PFSK-1 (cell line): ENCODE measurements around the gene TMEM229A.

Experiments
- FOXP2 ChIP-seq: optimal IDR thresholded peaks from 2 replicates; pipeline ENCODE3; 2011; ENCODE audit warnings: borderline replicate concordance, control low read depth, inconsistent platforms; ENCODE audit not compliant: insufficient read depth; ENCODE audit errors: extremely low read length, extremely low read depth
- POLR2AphosphoS5 ChIP-seq: IDR thresholded peaks from 2 replicates; pipeline ENCODE4 v1.6.1; 2012; ENCODE audit warnings: low read depth, mild to moderate bottlenecking, control low read depth, low read length, moderate library complexity
- REST ChIP-seq, 2 experiments: IDR thresholded peaks; 2 replicates each; pipeline versions ENCODE4 v1.6.1 to v1.8.0; 2011 to 2012; ENCODE audit warnings: low read depth in 2 of 2, low read length in 2 of 2, control low read depth in 1 of 2, inconsistent platforms in 1 of 2, mild to moderate bottlenecking in 1 of 2, moderate library complexity in 1 of 2; ENCODE audit not compliant: insufficient read depth in 1 of 2
- SIN3A ChIP-seq: IDR thresholded peaks from 2 replicates; pipeline ENCODE4 v1.6.1; 2012; ENCODE audit warnings: mild to moderate bottlenecking, low read length, moderate library complexity, borderline replicate concordance; ENCODE audit not compliant: insufficient read depth
- TAF1 ChIP-seq: IDR thresholded peaks from 2 replicates; pipeline ENCODE4 v1.6.1; 2012; ENCODE audit warnings: low read length, control low read depth, borderline replicate concordance; ENCODE audit not compliant: insufficient read depth

Gene TMEM229A

GRCh38 chr7:123995617-123996326, 37.1 kb downstream of the TMEM229A start:
- TF ChIP-seq FOXP2 (no peak), POLR2AphosphoS5 (no peak), REST (IDR thresholded peaks at IDR 0.05; ENCODE audit: insufficient read depth in 1 of 2, low read depth in 2 of 2, low read length in 2 of 2) (no peak), SIN3A (no peak), TAF1 (no peak)

DNA sequence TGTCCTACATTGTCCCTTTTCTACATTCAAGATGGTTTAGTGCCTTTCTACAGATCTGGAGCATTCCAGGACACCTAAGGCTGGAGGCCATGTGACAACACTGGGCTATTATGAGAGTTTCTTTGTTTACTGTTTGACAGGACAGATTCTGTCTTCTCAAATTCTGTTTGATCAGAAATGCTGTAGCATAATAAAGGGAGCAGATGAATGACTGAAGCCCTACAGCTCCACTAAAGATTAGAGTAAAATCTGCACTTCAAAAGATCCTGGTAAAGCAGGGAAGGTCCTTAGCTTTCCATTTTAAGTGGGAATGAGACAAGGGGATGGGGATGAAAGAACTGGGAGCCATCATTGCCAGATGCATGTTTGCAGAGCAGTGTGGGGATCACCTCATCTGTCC, 38.4 kb downstream of the TMEM229A start:
- no peak for TF ChIP-seq REST (IDR thresholded peaks at IDR 0.05; ENCODE audit: insufficient read depth in 1 of 2, low read depth in 2 of 2, low read length in 2 of 2)
- no peak for TF ChIP-seq FOXP2
- no peak for TF ChIP-seq POLR2AphosphoS5
- TF ChIP-seq SIN3A: no peak
- no peak for TF ChIP-seq TAF1

- TF ChIP-seq SIN3A: no peak
- TF ChIP-seq FOXP2: no peak
- no peak for TF ChIP-seq REST (IDR thresholded peaks at IDR 0.05; ENCODE audit: insufficient read depth in 1 of 2, low read depth in 2 of 2, low read length in 2 of 2)
- TF ChIP-seq TAF1: no peak
- no peak for TF ChIP-seq POLR2AphosphoS5
These were observed 38.9 kb downstream of the TMEM229A start for GRCh38 chr7:123993996-123994395.

DNA sequence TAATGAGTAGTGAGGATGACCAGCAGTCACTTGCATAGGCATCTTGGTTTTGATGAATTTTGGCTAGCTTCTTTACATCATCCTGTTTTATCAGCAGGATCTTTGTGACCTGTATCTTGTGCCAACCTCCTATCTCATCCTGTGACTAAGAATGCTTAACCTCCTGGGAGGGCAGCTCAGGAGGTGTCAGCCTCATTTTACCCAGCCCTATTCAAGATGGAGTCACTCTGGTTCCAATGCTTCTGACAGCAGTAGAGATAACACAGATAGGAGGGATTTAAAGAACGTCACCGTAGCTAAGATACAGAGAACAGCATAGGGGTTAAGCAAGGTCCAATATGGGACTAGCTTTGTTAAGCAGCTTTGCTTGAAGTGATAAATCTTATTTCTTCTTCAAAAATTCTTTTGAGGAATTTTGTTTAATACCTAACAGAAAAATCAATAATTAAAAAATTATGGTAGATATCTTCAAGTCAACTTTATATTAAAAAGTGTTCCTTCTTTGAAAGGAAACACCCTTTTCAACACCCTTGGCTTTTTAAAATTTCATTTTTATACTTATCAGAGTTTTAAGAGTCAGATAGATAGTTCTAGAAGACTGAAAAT, 39.9 kb downstream of the TMEM229A start:
- no peak for TF ChIP-seq SIN3A

- no peak for TF ChIP-seq FOXP2
- no peak for TF ChIP-seq POLR2AphosphoS5
- TF ChIP-seq SIN3A: no peak
- TF ChIP-seq TAF1: no peak
- no peak for TF ChIP-seq REST (IDR thresholded peaks at IDR 0.05; ENCODE audit: insufficient read depth in 1 of 2, low read depth in 2 of 2, low read length in 2 of 2)
These were observed 45.4 kb downstream of the TMEM229A start for GRCh38 chr7:123987445-123987844.
